Spleen (tissue), 7 donors: ENCODE results near the gene CYP2B6.

Experiments
- POLR2A ChIP-seq, 3 donors: fragments of 450-650 bp; IDR thresholded peaks; one replicate each; pipeline ENCODE4 v1.5.1; 2017; ENCODE audit warnings: antibody characterized with exemption in 3 of 3, mild to moderate bottlenecking in 1 of 3
- POLR2AphosphoS5 ChIP-seq, 3 donors: sonication (generic); formaldehyde crosslinking; IDR thresholded peaks; one replicate each; pipeline ENCODE4 v1.5.1; 2017; ENCODE audit warnings: antibody characterized with exemption in 3 of 3
- TF ChIP-seq, protein P1 (sequence below), 11 experiments: fragments of 200-600 bp in 7 of 11; fragments of 450-650 bp in 4 of 11; sonication (generic) in 4 of 11; IDR thresholded peaks in 8 of 11; conservative IDR thresholded peaks in 3 of 11; 1 replicate in 7 of 11; 2 replicates in 4 of 11; pipeline versions ENCODE4 v1.4.0 to v1.8.0; 2016 to 2021; ENCODE audit warnings: antibody characterized with exemption in 11 of 11, inconsistent platforms in 4 of 11, mild to moderate bottlenecking in 1 of 11
- donor health status: DM: no; HTN: no; CAD: no; lungs with moderate emphysema.
- donor health status: DM: no; HTN: no; CAD: no.
- donor health status: DM: no; HTN: no; CAD: no.

DNA sequence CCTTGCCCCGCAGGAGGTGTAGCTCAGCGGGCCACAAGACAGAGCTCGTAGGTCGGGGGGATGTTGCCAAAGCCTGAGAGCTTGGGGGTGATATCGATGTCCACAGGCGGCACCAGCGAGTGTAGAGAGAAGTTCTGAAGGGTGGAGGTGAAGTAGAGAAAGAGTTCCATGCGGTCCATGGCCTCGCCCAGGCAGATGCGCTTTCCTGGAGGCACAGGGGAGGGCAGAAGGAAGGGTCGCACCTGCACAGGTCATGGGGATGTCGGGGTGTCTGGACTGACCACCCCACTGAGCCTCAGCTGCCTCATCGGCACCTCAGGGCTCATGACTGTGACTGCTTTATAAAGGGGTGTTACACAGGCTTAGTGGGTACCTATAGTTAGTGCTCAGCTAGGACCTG, 59.3 kb downstream of the CYP2B6 start:
- TF ChIP-seq, protein P1, sequence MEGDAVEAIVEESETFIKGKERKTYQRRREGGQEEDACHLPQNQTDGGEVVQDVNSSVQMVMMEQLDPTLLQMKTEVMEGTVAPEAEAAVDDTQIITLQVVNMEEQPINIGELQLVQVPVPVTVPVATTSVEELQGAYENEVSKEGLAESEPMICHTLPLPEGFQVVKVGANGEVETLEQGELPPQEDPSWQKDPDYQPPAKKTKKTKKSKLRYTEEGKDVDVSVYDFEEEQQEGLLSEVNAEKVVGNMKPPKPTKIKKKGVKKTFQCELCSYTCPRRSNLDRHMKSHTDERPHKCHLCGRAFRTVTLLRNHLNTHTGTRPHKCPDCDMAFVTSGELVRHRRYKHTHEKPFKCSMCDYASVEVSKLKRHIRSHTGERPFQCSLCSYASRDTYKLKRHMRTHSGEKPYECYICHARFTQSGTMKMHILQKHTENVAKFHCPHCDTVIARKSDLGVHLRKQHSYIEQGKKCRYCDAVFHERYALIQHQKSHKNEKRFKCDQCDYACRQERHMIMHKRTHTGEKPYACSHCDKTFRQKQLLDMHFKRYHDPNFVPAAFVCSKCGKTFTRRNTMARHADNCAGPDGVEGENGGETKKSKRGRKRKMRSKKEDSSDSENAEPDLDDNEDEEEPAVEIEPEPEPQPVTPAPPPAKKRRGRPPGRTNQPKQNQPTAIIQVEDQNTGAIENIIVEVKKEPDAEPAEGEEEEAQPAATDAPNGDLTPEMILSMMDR (IDR thresholded peaks at IDR 0.05 in 8 of 11, conservative IDR thresholded peaks at IDR 0.05 in 3 of 11), result no peak
- TF ChIP-seq POLR2A (IDR thresholded peaks at IDR 0.05) (no peak), POLR2AphosphoS5 (IDR thresholded peaks at IDR 0.05) (no peak)
